Measurements from ENCODE around the gene GRIA3.

DNA sequence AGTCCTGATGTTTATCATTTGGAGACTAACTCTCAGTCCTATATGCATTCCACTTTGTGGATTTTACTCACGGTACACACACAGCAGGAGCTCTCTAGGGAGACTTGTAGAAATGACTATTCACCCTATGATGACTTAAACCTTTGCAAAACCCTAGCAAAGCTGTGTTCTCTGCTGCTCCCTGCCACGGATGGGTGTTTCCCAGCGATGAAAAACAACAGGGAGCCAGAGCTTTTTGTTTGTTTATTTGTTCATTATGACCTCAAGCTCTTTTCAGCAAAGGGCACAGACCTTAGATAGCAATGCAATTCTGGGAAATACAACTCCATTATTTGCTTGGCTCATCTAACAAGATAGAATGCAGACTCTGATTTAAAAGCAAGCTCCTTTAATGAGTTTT, 156.6 kb downstream of the GRIA3 start:
- TF ChIP-seq POLR2A (IDR thresholded peaks at IDR 0.05; ENCODE audit: extremely low read depth, insufficient read length) (no peak), MYC (IDR thresholded peaks at IDR 0.05; ENCODE audit: low read depth, low read length) (no peak)
- TF ChIP-seq, protein P1, sequence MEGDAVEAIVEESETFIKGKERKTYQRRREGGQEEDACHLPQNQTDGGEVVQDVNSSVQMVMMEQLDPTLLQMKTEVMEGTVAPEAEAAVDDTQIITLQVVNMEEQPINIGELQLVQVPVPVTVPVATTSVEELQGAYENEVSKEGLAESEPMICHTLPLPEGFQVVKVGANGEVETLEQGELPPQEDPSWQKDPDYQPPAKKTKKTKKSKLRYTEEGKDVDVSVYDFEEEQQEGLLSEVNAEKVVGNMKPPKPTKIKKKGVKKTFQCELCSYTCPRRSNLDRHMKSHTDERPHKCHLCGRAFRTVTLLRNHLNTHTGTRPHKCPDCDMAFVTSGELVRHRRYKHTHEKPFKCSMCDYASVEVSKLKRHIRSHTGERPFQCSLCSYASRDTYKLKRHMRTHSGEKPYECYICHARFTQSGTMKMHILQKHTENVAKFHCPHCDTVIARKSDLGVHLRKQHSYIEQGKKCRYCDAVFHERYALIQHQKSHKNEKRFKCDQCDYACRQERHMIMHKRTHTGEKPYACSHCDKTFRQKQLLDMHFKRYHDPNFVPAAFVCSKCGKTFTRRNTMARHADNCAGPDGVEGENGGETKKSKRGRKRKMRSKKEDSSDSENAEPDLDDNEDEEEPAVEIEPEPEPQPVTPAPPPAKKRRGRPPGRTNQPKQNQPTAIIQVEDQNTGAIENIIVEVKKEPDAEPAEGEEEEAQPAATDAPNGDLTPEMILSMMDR (IDR thresholded peaks at IDR 0.05; ENCODE audit: low read depth, low read length) = no peak

Measured in NB4 (cell line).